ENCODE measurements around the gene ADAMTS2.

ADAMTS2 gene

DNA sequence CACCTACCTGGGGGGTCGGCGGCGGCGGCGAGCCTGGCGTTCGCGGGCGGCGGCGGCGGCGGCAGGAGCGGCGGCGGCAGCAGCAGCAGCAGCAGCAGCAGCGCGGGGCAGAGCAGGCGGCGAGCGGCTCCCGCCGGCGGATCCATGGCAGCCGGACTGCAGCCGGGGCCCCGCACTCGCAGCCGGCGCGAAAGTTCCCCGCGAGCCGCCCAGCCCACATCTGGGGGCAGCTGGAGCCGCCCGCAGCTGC lies 153 bp downstream of the ADAMTS2 start:
- in situ Hi-C loops (cut with HindIII; ENCODE audit: low sequenced_read_pairs) = no loop called here

DNA sequence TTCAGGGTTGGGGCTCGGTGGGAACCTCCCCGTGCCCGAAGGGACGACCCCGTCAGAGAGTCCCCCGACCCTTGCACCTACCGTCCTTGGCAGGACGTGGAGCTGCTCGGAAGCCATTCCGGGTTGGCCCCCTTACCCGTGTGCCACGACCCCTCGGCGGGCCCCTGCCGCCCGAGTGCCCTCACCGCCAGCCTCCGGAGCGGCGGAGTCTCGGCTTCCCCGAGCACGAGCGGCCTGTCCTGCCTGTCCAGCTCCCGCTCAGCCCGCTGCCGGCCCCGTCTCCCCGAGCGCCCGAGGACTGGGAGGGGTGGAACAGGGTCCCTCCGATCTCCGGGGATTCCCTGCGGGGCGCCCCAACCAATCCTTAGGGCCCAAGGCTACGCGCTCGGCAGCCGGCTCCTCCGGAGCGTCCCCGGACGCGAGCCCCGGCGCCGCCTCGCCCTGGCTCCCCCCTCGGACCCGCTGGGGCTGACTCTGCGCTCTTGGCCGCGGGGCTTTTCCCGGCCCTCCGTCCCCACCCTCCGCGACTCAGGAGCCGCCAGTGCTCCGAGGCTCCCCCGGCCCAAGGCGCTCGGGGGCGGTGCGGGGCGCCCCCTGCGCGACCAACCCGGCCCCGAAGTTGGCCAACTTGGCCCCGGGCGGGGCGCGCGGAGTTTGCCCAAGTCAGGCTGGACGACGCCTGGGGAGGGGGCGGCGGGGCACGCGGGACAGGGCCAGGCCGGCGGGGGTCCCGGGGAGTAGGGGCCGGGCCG lies 654 bp downstream of the ADAMTS2 start:
- in situ Hi-C loops (cut with HindIII; ENCODE audit: low sequenced_read_pairs) = no loop called here

GRCh38 chr5:179343719-179344430 lies 1.4 kb downstream of the ADAMTS2 start:
- in situ Hi-C loops (cut with HindIII; ENCODE audit: low sequenced_read_pairs) = no loop called here

GRCh38 chr5:179343021-179343718 lies 2.1 kb downstream of the ADAMTS2 start:
- in situ Hi-C loops (cut with HindIII; ENCODE audit: low sequenced_read_pairs) = no loop called here

GRCh38 chr5:179342577-179342976 lies 2.7 kb downstream of the ADAMTS2 start:
- in situ Hi-C loops (cut with HindIII; ENCODE audit: low sequenced_read_pairs) = no loop called here

DNA sequence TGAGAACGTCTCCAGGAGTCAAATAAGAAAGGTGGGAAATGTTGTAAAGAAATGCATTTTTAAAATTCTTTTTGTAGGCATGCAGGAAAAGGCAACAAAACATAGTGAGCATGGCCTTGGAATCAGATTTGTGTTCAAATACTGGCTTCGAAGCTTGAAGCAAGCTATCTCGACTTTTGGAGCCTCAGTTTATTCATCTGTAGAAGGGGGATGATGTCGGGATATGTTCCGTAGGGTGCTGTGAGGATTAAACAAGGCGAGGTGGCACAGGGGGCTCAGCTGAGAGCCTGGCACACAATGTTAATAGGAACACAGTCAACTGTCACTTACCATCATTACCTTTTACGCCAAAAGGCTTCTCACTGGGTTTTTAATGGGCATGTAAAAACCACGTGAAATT lies 4.8 kb downstream of the ADAMTS2 start:
- in situ Hi-C loops (cut with HindIII; ENCODE audit: low sequenced_read_pairs) = no loop called here

DNA sequence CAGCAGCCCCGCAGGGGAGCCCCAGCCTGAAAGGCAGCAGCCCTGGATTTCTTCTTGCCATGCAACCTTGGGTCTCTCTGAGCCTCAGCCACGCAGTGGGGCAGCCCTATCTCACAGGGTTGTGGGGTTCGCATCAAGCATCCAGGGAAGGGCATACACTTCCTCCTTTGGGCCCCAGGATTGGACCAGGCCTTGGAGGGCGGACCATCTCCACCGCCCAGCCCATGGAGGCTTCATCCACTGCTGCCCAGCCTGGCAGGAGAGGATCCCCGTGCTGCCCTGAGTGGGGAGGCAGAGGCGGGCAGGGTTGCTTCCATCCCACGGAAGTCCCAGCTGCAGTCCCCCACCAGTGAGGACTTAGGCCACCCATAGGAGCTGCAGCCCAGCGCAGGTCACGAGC lies 5.3 kb downstream of the ADAMTS2 start:
- in situ Hi-C loops (cut with HindIII; ENCODE audit: low sequenced_read_pairs) = no loop called here

GRCh38 chr5:179339081-179339480 lies 6.2 kb downstream of the ADAMTS2 start:
- in situ Hi-C loops (cut with HindIII; ENCODE audit: low sequenced_read_pairs) = no loop called here

DNA sequence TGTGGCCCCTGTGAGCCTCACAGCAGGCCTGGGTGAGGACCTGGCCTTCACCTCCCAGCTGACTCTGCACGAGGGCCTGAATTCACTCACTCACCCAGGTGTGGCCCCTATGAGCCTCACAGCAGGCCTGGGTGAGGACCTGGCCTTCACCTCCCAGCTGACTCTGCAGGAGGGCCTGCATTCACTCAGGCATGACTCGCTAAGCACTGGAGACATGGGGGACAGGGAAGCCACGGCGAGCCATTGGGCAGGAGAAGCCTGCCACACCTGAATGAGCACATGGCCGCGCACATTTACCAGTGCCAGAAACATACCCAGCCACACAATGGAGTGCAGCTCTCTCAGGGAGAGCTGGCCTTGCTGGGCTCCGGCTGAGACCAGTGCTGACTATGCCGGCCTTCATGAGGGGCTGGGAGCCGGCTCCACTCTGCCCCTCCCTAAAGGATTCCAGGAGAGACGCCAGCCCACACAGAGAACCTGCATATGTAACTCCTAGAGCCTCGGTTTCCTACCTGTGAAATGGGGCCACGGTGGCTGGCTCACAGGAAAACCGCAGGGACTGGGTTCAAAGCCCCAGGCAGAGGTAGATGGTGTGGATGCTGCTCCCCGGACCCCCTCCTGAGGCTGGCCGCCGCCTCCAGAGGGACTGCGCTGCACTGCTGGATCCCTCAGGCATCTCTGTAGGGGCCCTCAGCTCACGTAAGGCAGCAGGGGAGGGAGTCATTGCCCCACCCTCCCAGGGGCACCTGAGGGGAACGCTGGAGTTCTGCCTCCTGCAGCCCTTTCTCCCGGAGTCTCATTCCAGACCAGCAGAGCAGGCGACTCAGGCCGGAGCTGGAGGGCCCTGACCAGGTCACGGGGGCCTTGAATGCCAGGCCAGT lies 7.2 kb downstream of the ADAMTS2 start:
- in situ Hi-C loops (cut with HindIII; ENCODE audit: low sequenced_read_pairs) = no loop called here

DNA sequence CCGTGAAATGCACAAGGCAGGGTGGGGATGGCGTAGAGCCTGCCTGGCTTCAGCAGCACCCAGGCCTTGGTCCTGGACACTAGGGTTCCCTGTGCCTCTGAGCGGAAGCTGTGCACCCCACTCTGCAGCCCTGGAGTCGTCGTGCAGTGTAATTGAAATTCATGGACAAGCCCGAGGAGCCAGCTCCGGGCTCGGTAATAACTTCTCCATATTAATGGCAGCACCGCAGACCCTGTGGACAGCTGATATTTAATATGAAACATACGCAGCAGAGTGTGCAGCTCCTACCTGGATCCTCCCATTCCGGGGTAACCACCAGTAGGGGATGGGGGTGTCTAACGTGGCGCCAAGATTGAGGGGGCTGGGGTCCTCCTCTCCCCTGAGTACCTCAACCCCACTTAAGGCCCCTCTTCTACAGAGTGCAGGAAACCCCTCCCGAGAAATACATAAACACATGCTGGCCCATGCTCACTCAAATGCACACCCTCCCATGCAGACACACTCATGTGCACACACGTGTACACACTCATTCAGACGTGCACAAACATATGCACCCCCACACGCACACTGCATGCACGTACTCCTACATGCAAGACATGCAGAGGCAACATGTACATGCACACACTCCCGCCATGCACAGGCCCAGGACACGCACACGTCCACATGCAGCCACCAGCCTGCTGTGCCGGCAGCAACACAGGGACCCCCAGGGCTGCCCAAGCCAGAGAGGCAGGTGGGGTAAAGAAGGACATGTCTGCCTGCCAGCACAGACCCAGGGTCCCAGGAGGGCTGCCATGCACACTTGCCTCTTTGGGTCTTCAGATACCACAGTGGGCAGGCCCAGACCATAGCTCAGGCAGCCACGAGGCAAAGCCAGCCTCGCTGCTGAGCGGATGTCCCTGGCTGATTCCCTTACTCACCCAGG lies 8.1 kb downstream of the ADAMTS2 start:
- in situ Hi-C loops (cut with HindIII; ENCODE audit: low sequenced_read_pairs) = no loop called here

DNA sequence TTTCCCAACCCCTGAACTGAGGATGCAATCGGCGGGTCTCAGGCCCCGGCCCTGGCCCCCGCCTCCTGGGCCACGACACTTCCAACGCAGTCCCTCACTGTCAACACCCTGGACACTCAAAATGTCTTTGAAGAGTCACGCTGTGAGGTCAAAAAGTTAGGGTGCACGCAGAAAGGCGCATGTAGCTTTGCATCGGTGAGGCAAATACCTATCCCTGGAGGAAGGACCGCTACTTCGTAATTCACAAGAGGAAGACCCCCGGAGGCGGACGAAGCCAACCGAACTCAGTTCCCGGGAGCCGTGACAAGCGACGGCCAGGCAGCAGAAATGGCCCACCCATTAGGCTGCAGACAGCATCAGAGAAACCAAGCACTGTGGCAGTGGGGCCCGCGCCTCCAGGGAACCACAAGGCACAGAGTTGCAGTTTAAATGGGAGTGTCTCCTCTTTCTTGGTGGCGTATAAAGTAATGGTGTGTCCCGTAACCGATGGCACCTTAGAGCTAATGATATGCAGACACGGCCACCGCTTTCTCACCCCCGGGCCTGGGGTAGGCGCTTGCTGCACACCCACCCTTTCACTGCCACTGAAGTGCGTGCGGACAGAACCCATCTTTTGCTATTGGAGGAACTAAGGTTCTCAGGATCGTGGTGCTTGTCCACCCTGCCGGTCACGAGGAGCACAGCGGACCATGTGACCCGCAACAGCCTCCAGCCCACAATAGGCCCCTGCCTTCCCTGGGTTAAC lies 9.0 kb downstream of the ADAMTS2 start:
- in situ Hi-C loops (cut with HindIII; ENCODE audit: low sequenced_read_pairs) = no loop called here

- in situ Hi-C loops (cut with HindIII; ENCODE audit: low sequenced_read_pairs) = no loop called here
Observed at GRCh38 chr5:179333796-179334761, 11.2 kb downstream of the ADAMTS2 start.

DNA sequence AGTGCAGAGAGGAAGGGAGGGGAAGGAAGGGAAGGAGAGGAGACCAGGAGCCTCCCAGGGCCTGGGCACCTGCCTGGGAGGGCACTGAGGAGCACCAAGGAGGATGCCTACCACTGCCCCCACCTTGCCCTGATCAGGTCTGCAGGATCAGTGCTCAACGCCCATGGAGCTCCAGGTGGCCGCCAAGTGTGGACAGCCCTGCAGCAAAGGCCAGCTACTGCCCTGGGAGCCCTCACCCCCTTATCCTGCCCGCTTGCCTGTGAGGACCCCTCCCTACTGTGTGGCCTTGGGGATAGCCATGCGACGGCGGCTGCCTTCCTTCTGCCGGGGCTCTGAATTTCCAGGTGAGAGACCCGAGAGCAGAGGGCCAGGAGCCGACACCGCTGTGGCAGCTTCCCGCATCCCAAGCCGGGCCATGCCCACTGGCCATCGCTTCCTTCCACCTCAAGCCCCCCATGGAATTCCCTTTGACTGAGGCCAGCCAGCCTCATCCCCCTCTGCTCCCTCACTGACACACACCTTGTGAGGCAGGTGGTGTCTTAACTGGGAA lies 12.4 kb downstream of the ADAMTS2 start:
- in situ Hi-C loops (cut with HindIII; ENCODE audit: low sequenced_read_pairs) = no loop called here

GRCh38 chr5:179331591-179332375 lies 13.5 kb downstream of the ADAMTS2 start:
- in situ Hi-C loops (cut with HindIII; ENCODE audit: low sequenced_read_pairs) = no loop called here

DNA sequence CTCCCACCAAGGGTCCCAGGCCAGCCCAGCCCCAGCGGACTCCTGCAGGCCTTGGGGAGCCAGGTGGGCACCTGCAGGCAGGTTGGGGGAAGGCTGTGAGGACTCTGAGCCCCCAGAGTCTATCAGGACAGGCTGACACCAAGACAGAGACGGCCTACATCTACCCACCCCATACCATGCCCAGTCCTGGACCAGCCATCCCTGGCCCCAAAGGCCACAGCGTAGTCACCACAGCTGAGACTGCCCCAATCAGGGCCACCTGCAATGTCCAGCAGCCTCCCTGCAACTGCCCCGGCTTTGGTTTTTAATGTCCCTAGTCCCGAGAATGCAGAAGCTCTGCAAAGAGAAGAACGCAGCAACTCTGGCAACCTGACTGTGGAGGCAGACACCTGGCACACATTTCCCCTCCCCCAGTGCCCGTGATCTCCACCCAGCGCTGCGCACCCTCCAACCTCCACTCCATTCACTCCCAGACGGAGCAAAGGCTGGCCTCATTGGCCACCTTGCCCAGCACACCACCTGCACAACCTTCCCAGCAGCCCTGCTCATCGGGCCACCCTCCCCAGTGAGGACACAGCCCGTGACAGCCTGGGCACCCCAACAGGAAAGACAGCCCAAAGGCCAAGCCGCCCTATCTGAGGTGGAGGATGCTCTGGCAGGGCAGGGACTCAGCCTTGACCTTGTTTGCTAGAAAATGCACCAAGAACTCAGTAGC lies 14.9 kb downstream of the ADAMTS2 start:
- in situ Hi-C loops (cut with HindIII; ENCODE audit: low sequenced_read_pairs) = no loop called here

DNA sequence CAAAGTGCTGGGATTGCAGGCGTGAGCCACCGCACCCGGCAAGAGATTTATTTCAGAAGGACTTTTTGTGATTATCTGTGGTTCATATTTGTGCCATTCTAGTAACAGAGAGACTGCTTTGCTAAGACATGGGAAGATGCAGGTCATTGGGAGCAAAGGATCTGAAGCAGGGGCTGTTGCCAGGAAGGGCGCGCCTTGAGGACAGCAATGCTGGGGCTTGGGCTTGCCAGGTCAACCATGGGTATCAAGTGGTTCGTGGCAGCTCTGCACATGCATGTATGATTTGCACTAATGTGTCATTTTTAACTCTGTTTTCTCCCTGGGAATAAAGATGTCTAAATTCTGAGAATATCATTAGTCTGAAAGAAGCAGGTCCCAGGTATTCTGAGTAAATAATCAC lies 17.0 kb downstream of the ADAMTS2 start:
- in situ Hi-C loops (cut with HindIII; ENCODE audit: low sequenced_read_pairs) = no loop called here

Data from DLD1 (cell line).